Measurements from ENCODE around the gene IFI27L2. TPM values are rescaled to one million over a fixed set of nuclear protein-coding genes. Genes with fewer than 3 reads are reported as not detected.

IFI27L2 gene
- total RNA-seq, 1 experiment from 2014 or later, result 68.9 TPM

DNA sequence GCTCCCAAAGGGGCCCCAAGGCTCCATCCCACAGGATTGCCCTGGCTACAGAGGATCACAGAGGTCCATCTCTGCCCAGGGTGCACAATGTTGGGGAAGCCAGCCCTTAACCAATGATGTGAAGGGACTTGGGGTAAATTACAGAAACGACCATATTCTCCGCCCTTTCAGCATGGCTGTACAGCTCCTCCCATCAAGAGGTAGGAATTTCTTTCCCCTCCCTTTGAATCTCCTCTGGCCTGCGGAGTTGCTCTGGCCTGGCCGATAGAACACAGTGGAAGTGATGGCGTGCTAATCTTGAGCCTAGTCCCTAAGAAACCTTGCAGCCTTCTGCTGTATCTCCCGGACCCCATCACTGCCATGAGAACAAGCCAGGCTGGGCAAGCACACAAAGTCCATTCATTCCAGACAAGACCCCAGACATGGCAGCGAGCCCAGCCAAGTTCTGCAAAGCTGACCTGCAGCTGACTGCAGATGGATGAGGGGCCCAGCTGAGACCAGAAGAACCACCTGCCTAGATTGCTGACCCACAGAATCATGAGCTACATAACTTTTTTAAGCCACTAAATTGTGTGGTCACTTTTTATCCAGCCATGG is 25.8 kb downstream of the IFI27L2 start:
- no peak for DNase-seq (ENCODE audit: extremely low read depth, low read depth)

DNA sequence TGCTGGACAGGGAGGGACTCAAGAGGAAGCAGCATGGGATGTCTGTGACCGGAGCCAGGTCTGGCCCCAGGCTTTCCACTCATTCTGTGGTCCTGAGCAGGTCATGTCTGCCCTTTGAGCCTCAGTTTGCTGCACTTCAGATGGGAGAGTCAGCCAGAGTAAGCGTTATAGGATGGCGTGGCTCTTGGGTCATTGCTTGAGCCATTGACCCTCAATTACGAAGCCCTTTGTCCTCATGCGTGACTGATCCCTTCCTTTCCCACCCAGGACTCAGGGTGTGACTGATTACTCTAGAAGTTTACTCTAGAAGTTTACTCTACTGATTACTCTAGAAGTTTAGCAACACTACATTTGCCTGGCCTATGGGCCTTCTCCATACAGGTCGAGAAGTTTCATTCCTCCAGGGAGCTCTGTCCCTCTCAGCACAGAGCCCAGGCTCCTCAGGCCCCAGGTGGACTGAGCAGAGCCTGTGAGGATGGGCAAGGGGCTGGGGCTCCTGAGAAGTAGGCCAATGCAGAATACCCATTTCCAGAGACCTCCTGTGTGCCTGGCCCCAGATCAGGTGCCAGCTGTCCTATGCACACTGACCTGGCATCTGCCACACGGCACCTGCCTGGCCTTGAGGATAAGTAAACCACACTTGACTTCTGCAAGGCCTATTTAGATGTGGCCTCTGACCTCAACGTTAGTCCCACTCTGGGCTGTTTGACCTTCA is 26.5 kb downstream of the IFI27L2 start:
- DNase-seq (ENCODE audit: extremely low read depth, low read depth), result no peak

DNA sequence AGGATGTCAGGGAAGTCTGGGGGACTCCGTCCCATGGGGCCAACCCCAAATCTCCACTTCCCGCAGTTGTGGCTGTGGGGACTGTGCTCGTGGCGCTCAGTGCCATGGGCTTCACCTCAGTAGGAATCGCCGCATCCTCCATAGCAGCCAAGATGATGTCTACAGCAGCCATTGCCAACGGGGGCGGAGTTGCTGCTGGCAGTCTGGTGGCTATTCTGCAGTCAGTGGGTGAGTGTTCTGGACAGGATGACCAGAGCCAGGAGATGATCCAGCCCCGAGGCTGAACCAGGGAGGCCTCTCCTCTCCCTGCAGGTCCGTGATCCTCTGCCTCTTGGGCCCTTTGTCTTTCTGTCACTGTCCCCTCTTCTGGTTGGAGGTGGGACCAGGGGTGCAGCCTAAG is 27.7 kb downstream of the IFI27L2 start:
- DNase-seq (ENCODE audit: extremely low read depth, low read depth), result no peak

DNA sequence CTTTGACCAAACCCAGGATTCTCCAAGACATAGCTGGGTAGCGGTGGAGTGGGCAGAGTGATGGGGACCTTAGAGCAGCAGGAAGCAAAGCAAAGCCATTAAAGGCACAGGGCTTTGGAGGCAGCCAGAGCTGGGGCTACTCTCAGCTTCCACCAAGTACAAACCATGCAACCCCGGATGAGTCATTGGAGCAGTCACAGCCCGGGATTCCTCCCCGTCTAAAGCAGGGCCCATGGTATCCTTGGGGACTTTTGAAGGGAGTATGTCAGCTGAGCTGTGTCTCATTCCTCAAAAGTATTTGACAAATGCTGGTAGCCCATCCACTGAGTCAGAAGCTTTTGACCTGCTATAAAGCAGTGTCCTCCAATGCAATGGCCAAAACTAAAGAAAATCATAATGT is 28.6 kb downstream of the IFI27L2 start:
- no peak for DNase-seq (ENCODE audit: extremely low read depth, low read depth)

DNA sequence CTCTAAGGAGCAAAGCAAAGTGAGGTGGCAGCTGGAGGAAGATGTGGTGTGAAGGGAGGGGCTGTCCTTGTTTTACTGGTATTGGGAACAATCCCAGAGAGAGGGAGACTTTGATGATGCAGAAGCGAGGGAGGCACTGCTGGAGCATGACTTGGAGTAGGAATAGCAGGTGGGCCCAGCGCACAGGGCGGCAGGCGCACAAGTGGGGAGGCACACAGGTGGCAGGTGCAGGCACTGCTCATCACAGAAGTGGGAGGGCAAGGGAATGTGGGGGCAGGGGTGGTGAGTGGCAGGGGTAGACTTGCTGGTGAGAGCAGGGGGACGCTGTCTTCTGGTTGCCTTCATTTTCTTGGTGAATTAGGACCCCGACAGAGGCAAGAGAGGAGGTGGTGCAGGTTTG is 30.4 kb downstream of the IFI27L2 start:
- no peak for DNase-seq (ENCODE audit: extremely low read depth, low read depth)

GRCh38 chr14:94098326-94098992 is 30.9 kb downstream of the IFI27L2 start:
- no peak for DNase-seq (ENCODE audit: extremely low read depth, low read depth)

DNA sequence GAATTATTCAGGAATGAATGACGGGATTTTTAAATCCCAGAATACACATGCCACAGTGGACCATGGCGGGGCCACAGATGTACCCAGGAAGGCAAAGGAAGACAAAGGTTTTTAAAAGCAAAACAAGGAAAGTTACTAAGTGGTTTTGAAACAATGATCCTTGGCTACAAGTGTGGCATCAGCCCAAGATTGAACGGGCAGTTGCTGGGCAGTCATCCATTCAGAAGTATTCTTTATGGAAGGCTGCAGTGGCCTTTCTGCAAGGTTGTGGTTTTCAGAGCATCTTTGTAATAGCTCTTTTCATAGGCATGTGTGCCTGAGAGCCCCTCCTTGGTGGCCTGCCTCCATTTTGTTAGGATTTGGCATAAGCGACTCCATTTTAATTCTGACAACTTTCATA is 32.3 kb downstream of the IFI27L2 start:
- DNase-seq (ENCODE audit: extremely low read depth, low read depth), result no peak

DNA sequence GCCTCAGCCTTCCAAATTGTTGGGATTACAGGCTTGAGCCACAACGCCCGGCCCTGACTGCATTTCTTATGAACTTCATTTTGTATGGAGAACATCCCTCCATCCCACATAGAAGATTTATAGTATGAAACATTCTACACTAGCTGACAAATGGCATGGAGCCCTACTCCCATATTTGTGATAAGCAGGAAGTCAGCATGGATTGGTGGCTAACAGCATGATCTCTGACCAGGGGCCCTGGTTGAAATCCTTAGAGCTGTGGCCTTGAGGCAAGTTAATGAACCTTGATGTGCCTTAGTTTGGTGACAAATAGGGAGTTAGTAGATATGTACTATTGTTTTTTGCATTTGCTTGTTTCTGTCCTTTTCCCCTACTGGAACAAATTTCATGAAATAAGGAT is 36.0 kb downstream of the IFI27L2 start:
- no peak for DNase-seq (ENCODE audit: extremely low read depth, low read depth)

- DNase-seq (ENCODE audit: extremely low read depth, low read depth), result no peak
Observed at GRCh38 chr14:94089479-94089878, 39.9 kb downstream of the IFI27L2 start.

DNA sequence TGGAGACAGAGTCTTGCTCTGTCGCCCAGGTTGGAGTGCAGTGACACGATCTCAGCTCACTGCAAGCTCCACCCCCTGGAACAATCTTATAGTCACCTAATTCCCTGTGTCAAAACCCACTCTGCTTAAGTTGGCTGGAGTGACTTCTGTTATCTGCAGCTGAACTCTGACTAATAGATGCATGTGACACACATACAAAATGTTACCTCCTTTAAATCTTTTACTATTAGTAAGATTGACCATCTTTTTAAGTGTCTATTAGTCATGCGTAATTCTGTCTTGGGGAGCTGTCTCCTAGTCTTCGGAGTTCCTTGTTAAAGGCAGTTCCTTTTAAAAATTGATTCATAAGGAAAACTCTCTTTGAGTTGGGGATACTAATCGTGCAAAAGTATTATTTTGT is 40.9 kb downstream of the IFI27L2 start:
- DNase-seq (ENCODE audit: extremely low read depth, low read depth), result no peak

GRCh38 chr14:94087891-94088290 is 41.5 kb downstream of the IFI27L2 start:
- DNase-seq (ENCODE audit: extremely low read depth, low read depth), result no peak

DNA sequence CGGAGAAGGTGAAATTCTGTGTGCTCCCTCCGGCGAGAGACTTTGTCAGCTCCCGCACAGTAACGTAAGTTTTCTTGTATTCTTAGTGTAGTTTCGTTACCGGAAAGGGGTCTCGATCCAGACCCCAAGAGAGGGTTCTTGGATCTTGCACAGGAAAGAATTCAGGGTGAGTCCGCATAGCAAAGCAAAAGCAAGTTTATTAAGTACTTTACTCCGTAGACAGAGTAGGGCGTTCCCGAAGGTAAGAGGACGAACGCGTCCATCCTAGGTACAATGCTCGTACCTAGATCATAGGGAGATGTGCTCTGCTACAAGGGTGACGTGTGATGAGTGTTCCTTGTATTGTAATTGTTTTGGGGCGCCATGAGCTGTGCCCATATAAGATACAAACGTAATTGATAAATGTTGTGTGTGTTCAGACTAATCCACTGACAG is 48.0 kb downstream of the IFI27L2 start:
- DNase-seq (ENCODE audit: extremely low read depth, low read depth), result no peak

- DNase-seq (ENCODE audit: extremely low read depth, low read depth), result peak; percentile 90
Observed at GRCh38 chr14:94080621-94081385, 48.6 kb downstream of the IFI27L2 start, which contains the start of the genes DDX24 and IFI27L1. TSS of gene DDX24 (minus strand) at chr14:94081202. CDS start at chr14:94079742, 1,460 bp downstream. TSS of gene IFI27L1 (plus strand) at chr14:94081310. CDS start at chr14:94096938, 15,628 bp downstream.

DNA sequence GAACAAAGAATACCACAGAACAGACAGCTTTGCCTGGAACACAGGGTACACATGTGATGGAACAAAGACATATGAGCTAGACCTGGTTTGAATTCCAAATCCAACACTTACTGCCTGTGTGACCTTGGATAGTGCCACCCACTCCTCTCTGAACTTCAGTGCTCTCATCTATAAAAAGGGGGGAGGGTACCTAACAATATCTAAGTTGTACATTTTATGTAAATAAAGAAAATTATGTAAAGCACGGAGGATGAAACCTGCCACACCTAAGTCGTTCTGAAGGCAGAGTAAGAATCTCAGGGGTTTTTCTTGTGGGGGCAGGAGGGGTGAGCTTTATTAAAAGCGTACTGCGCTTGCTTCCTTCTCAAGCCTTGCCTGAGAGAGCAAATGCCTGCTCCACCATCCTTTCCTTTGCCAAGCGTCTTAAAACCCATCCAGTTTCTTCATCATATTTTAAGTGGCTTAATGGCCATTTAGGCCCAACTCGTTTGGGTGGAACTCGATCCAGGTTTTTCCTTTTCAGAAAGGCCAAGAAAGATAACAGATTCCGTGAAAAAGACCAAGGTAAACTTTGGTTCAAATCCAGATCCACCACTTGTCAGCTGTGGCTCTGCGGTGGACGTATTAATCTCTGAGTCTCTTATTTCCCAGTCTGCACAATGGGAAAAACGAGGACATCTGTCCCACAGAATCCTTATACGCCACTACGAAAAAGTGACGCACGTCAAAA is 49.3 kb downstream of the IFI27L2 start:
- peak; percentile 26 for DNase-seq (ENCODE audit: extremely low read depth, low read depth)

DNA sequence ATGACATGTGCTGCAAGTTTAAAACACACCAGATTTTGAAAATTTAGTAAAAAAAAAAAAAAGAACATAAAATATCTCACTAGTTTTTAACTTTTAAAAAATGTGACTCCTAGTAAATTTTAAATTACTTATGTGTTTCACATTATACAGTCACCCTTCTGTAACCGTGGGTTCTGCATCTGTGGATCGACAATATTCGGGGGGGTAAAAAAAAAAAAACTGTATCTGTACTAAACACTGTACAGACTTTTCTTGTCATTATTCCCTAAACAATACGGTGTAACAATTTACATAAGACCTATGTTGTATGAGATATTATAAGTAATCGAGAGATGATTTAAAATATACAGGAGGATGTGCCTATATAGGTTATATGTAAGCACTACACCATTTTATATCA is 51.6 kb downstream of the IFI27L2 start:
- DNase-seq (ENCODE audit: extremely low read depth, low read depth), result no peak

Other genes with a start within 250 kb of the IFI27L2 start
- gene FAM181A, start 202.3 kb downstream of the IFI27L2 start, total RNA-seq (2014; rRNA removed; shearing (Covaris generic)), result not detected in 2 replicates
- gene ASB2, start 153.0 kb downstream of the IFI27L2 start, total RNA-seq (2014; rRNA removed; shearing (Covaris generic)), result not detected in 2 replicates
- gene CCDC197, start 132.3 kb downstream of the IFI27L2 start, total RNA-seq (2014; rRNA removed; shearing (Covaris generic)), result not detected in 2 replicates
- gene OTUB2, start 103.3 kb downstream of the IFI27L2 start, total RNA-seq (2014; rRNA removed; shearing (Covaris generic)), result 0.72 and 0.74 TPM in 2 replicates
- 89.8 and 101 TPM in 2 replicates for gene DDX24, start 48.4 kb downstream of the IFI27L2 start, total RNA-seq (2014; rRNA removed; shearing (Covaris generic))
- gene IFI27L1, start 48.3 kb downstream of the IFI27L2 start, total RNA-seq (2014; rRNA removed; shearing (Covaris generic)), result 9.7 and 9.9 TPM in 2 replicates
- gene IFI27, start 18.9 kb downstream of the IFI27L2 start, total RNA-seq (2014; rRNA removed; shearing (Covaris generic)), result 1.6 and 2.5 TPM in 2 replicates
- gene PPP4R4, start 44.7 kb upstream of the IFI27L2 start, total RNA-seq (2014; rRNA removed; shearing (Covaris generic)), result 0.35 TPM in 1 of 2 replicates, not detected in the other
- gene SERPINA10, start 163.7 kb upstream of the IFI27L2 start, total RNA-seq (2014; rRNA removed; shearing (Covaris generic)), result not detected in 2 replicates
- gene SERPINA6, start 193.7 kb upstream of the IFI27L2 start, total RNA-seq (2014; rRNA removed; shearing (Covaris generic)), result 0.26 TPM in 1 of 2 replicates, not detected in the other
- gene SERPINA2, start 237.1 kb upstream of the IFI27L2 start, total RNA-seq (2014; rRNA removed; shearing (Covaris generic)), result not detected in 2 replicates